HepG2 (cell line): ENCODE results near the gene RASIP1. TPM values are rescaled to one million over a fixed set of nuclear protein-coding genes. Genes with fewer than 3 reads are reported as not detected.

Experiments
- ATF6 ChIP-seq: sonication (generic); formaldehyde crosslinking; conservative IDR thresholded peaks from 2 replicates; pipeline ENCODE4 v1.4.0; 2020; ENCODE audit warnings: missing genetic modification reagents
- CREM ChIP-seq, 2 experiments: sonication (generic) in 1 of 2; formaldehyde crosslinking in 1 of 2; IDR thresholded peaks; 2 replicates each; pipeline versions ENCODE4 v1.4.0 to v1.6.1; 2016 to 2020; ENCODE audit warnings: antibody characterized with exemption in 1 of 2, mild to moderate bottlenecking in 1 of 2, missing genetic modification reagents in 1 of 2
- FOXC1 ChIP-seq: sonication (generic); formaldehyde crosslinking; IDR thresholded peaks from 2 replicates; pipeline ENCODE4 v1.8.0; 2022; ENCODE audit warnings: mild to moderate bottlenecking, missing genetic modification reagents, borderline replicate concordance
- NFYB ChIP-seq: sonication (generic); formaldehyde crosslinking; IDR thresholded peaks from 2 replicates; pipeline ENCODE4 v1.4.0; 2020; ENCODE audit warnings: missing genetic modification reagents
- SUZ12 ChIP-seq: fragments of 150-350 bp; IDR thresholded peaks from 2 replicates; pipeline ENCODE4 v1.6.1; 2014; ENCODE audit warnings: low read depth, low read length
- ZFX ChIP-seq: sonication (generic); formaldehyde crosslinking; IDR thresholded peaks from 2 replicates; pipeline ENCODE4 v1.4.0; 2020; ENCODE audit warnings: mild to moderate bottlenecking, low read depth, missing genetic modification reagents, moderate library complexity
- ZFYVE20 ChIP-seq: sonication (generic); formaldehyde crosslinking; IDR thresholded peaks from 2 replicates; pipeline ENCODE4 v1.8.0; 2023; ENCODE audit warnings: low read depth, mild to moderate bottlenecking, moderate library complexity, missing genetic modification reagents, borderline replicate concordance
- ZNF143 ChIP-seq: sonication (generic); formaldehyde crosslinking; IDR thresholded peaks from 2 replicates; pipeline ENCODE4 v1.4.0; 2020; ENCODE audit warnings: missing genetic modification reagents
- ZNF501 ChIP-seq: sonication (generic); formaldehyde crosslinking; IDR thresholded peaks from 2 replicates; pipeline ENCODE4 v1.5.1; 2020; ENCODE audit warnings: mild to moderate bottlenecking, moderate library complexity, missing genetic modification reagents
- ZNF549 ChIP-seq: sonication (generic); formaldehyde crosslinking; IDR thresholded peaks from 2 replicates; pipeline ENCODE4 v1.5.0; 2020; ENCODE audit warnings: missing genetic modification reagents
- ZNF619 ChIP-seq: sonication (generic); formaldehyde crosslinking; IDR thresholded peaks from 2 replicates; pipeline ENCODE4 v1.4.0; 2020; ENCODE audit warnings: mild to moderate bottlenecking, missing genetic modification reagents
- ZSCAN20 ChIP-seq: sonication (generic); formaldehyde crosslinking; IDR thresholded peaks from 2 replicates; pipeline ENCODE4 v1.4.0; 2020; ENCODE audit warnings: missing genetic modification reagents, mild to moderate bottlenecking, borderline replicate concordance
- polyA plus RNA-seq, 8 experiments: library from polyadenylated mRNA; depleted of rRNA in 3 of 8; stranded (reverse) in 7 of 8; unstranded in 1 of 8; fragments of >200 nt; fragmentation: Illumina TruSeq in 4 of 8; extraction: Trizol in 4 of 8; gene quantifications; 2 replicates each; pipeline versions ENCODE4 v1.2.1 to v1.2.3, GENCODE V29; 2011 to 2016; ENCODE audit warnings: low read depth in 4 of 8, missing spikeins in 1 of 8, mixed read lengths in 1 of 8; ENCODE audit not compliant: insufficient read depth in 1 of 8
- total RNA-seq, 5 experiments: library from RNA; depleted of rRNA; stranded (reverse); fragments of >200 nt; fragmentation: Illumina TruSeq; extraction: Trizol; gene quantifications; 2 replicates each; pipeline ENCODE4 v1.2.3, GENCODE V29; 2016; ENCODE audit warnings: low read depth in 1 of 5

The RASIP1 gene
- total and polyA plus RNA-seq, 2 of the 13 experiments (the other 11 are each of a cell fraction or from before 2014, with no cell fraction given), result 0.44 to 0.58 TPM

GRCh38 chr19:48745208-48745995 is 5.0 kb upstream of the RASIP1 start (continued):
- no peak for TF ChIP-seq ATF6
- TF ChIP-seq ZFYVE20 (CRISPR knock-in tag), result no peak
- TF ChIP-seq ZSCAN20 (CRISPR knock-in tag), result no peak
- peak; percentile 46; the same call in 1 of the 2 replicates for TF ChIP-seq FOXC1 (CRISPR knock-in tag)
- TF ChIP-seq ZNF143 (CRISPR knock-in tag), result peak; percentile 98
- TF ChIP-seq CREM (IDR thresholded peaks at IDR 0.05), result peak; percentile 92
- TF ChIP-seq CREM (CRISPR knock-in tag; IDR thresholded peaks at IDR 0.05), result no peak
- TF ChIP-seq ZNF501 (CRISPR knock-in tag), result peak; percentile 59
- TF ChIP-seq ZNF549 (CRISPR knock-in tag), result no peak
- peak; percentile 32; the same call in 1 of the 2 replicates for TF ChIP-seq ZFX (CRISPR knock-in tag)
- no peak for TF ChIP-seq ZNF619
- TF ChIP-seq SUZ12, result peak; percentile 98
- 0 out of 2 replicates have a peak, but pooled peaks have one; percentile 17 for TF ChIP-seq NFYB (CRISPR knock-in tag)
